ENCODE data around the gene NAPB.

DNA sequence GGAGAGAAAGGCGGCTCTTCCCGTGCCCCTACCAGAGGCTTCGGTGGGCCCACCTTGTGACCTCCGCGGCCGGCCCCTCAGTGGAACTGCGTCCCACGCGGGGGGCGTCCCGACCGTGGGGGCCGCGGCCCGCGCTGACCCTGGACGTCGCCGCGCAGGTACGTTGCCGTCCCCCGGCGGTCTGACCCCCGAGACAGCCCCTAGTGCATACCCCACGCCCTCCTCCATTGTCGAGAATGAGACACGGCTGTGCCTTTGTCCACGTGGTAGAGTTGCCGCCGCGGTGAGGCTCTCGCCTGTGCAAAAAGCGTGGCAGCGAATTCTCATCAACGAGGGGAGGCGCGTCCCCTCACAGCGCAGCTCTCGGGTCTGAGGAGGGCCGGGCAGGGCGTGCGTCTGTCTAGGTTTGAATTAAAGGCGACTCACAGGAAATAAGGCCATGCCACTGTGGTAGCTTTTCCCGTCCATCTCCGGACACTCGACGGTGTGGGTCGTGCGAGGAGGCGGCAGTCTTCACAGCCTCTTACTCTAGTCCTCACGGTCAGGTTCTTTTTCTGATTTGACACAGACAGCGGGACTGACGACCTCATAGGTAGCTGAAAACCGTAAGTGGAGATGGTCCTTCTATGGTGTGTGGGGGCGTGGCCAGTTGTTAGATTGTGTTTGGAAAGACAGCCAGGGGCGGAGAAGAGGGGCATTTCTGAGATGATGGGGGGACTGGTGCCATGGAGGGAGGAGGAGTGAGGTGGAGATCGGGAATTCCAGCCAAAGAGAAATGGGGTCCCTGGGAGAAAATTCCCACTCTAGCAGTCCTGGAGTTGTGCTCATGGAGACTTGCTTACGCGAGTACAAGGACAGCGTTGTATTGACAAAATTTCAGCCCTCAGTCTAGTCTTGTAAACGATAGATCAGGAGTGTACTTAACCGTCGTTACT is 70.1 kb downstream of the NAPB start:
- TF ChIP-seq POLR2A (IDR thresholded peaks at IDR 0.05): no peak
- TF ChIP-seq, protein P1, sequence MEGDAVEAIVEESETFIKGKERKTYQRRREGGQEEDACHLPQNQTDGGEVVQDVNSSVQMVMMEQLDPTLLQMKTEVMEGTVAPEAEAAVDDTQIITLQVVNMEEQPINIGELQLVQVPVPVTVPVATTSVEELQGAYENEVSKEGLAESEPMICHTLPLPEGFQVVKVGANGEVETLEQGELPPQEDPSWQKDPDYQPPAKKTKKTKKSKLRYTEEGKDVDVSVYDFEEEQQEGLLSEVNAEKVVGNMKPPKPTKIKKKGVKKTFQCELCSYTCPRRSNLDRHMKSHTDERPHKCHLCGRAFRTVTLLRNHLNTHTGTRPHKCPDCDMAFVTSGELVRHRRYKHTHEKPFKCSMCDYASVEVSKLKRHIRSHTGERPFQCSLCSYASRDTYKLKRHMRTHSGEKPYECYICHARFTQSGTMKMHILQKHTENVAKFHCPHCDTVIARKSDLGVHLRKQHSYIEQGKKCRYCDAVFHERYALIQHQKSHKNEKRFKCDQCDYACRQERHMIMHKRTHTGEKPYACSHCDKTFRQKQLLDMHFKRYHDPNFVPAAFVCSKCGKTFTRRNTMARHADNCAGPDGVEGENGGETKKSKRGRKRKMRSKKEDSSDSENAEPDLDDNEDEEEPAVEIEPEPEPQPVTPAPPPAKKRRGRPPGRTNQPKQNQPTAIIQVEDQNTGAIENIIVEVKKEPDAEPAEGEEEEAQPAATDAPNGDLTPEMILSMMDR (IDR thresholded peaks at IDR 0.05): no peak

All from right lobe of liver (tissue), 4 donors.